ENCODE measurements around the gene BNC2.

GRCh38 chr9:16879416-16879815 is 8.9 kb upstream of the BNC2 start:
- TF ChIP-seq RAD21 (IDR thresholded peaks at IDR 0.05; ENCODE audit: low read depth): no peak
- TF ChIP-seq EGR1 (IDR thresholded peaks at IDR 0.05): no peak

Measured in Ishikawa (cell line).